B cell (primary cell): ENCODE data around the gene KRTAP5-1. TPM values are rescaled to one million over a fixed set of nuclear protein-coding genes. Genes with fewer than 3 reads are reported as not detected.
"Not testable (repeated sequence)": the region's sequence is repeated elsewhere in the genome, so short reads cannot be mapped to it uniquely, and the experiment has no call there.

Experiments
- ATAC-seq: fragments of 200-7000 bp; cut with Tn5 transposase; one replicate; pipeline ENCODE4 v1.10.0; 2021; ENCODE audit warnings: low read depth, mild to moderate bottlenecking, moderate number of reproducible peaks, moderate library complexity
- CTCF ChIA-PET: fragments of 350-600 bp; sonication (Branson Sonifier 250); formaldehyde crosslinking; loops from one replicate; lab custom pipeline; 2021; ENCODE audit warnings: antibody characterized with exemption, inconsistent platforms; lab: Charles Lee
- POLR2A ChIA-PET: fragments of 350-600 bp; sonication (Branson Sonifier 250); formaldehyde crosslinking; loops from one replicate; lab custom pipeline; 2021; ENCODE audit warnings: antibody characterized with exemption; lab: Charles Lee
- DNase-seq: peaks from one replicate; pipeline ENCODE4 v3.0.0; 2013
- H2AFZ ChIP-seq: 2 replicates; pipeline ENCODE4 v1.6.1; 2012; ENCODE audit warnings: mild to moderate bottlenecking, low read depth, low read length; ENCODE audit not compliant: insufficient read depth, poor library complexity, severe bottlenecking
- H3K27ac ChIP-seq, 2 donors: 1 replicate in 1 of 2; 2 replicates in 1 of 2; pipeline ENCODE4 v1.5.1; 2012 to 2013; ENCODE audit warnings: low read length in 2 of 2, mild to moderate bottlenecking in 2 of 2, moderate library complexity in 1 of 2
- H3K27me3 ChIP-seq, 4 experiments: fragments of 200-600 bp in 1 of 4; sonication (generic) in 1 of 4; replicated peaks in 1 of 4; 1 replicate in 2 of 4; 2 replicates in 2 of 4; pipeline versions ENCODE4 v1.6.1 to v1.7.0; 2013 to 2016; ENCODE audit warnings: low read length in 3 of 4, mild to moderate bottlenecking in 2 of 4, mixed read lengths in 1 of 4, moderate library complexity in 1 of 4; ENCODE audit not compliant: insufficient read depth in 4 of 4, control insufficient read depth in 3 of 4; ENCODE audit errors: control extremely low read depth in 1 of 4
- H3K36me3 ChIP-seq, 2 experiments: replicated peaks in 1 of 2; 1 replicate in 1 of 2; 2 replicates in 1 of 2; pipeline versions ENCODE4 v1.6.1 to v1.7.1; 2013; ENCODE audit warnings: low read length in 1 of 2; ENCODE audit not compliant: insufficient read depth in 2 of 2, control insufficient read depth in 1 of 2; ENCODE audit errors: control extremely low read depth in 1 of 2, extremely low read depth in 1 of 2
- H3K4me1 ChIP-seq, 2 donors: fragments of 200-600 bp in 1 of 2; sonication (generic) in 1 of 2; 1 replicate in 1 of 2; 2 replicates in 1 of 2; pipeline versions ENCODE4 v1.5.1 to v1.6.1; 2013 to 2017; ENCODE audit warnings: low read length in 2 of 2; ENCODE audit not compliant: control insufficient read depth in 2 of 2, insufficient read depth in 2 of 2
- H3K4me2 ChIP-seq: replicated peaks from 2 replicates; pipeline ENCODE3; 2012; ENCODE audit warnings: mild to moderate bottlenecking, low read depth, low read length; ENCODE audit not compliant: poor library complexity, severe bottlenecking
- H3K4me3 ChIP-seq, 5 experiments: fragments of 200-600 bp in 1 of 5; sonication (generic) in 1 of 5; 1 replicate in 3 of 5; 2 replicates in 2 of 5; pipeline versions ENCODE4 v1.5.1 to v1.7.0; 2011 to 2016; ENCODE audit warnings: low read length in 4 of 5, mild to moderate bottlenecking in 4 of 5, low read depth in 2 of 5, control low read depth in 1 of 5, moderate library complexity in 1 of 5; ENCODE audit not compliant: insufficient read depth in 1 of 5; ENCODE audit errors: control extremely low read depth in 1 of 5, extremely low read depth in 1 of 5
- H3K79me2 ChIP-seq: fragments of 200-600 bp; sonication (generic); one replicate; pipeline ENCODE4 v1.6.0; 2016; ENCODE audit warnings: low read length; ENCODE audit not compliant: control insufficient read depth, insufficient read depth
- H3K9ac ChIP-seq: fragments of 200-600 bp; sonication (generic); 2 replicates; pipeline ENCODE4 v1.6.1; 2017; ENCODE audit warnings: mild to moderate bottlenecking, low read length, moderate library complexity
- H3K9me3 ChIP-seq, 3 donors: one replicate each; pipeline versions ENCODE4 v1.6.1 to v1.7.1; 2013; ENCODE audit warnings: low read length in 2 of 3; ENCODE audit not compliant: control insufficient read depth in 2 of 3, insufficient read depth in 1 of 3; ENCODE audit errors: control extremely low read depth in 1 of 3
- H4K20me1 ChIP-seq: 2 replicates; pipeline ENCODE4 v1.6.0; 2012; ENCODE audit warnings: mild to moderate bottlenecking, low read length; ENCODE audit not compliant: insufficient read depth, control insufficient read depth, poor library complexity, severe bottlenecking
- H3K27ac Mint-ChIP-seq: one replicate; pipeline ENCODE4 v1.8.0; 2021; ENCODE audit warnings: mixed read lengths
- H3K27me3 Mint-ChIP-seq: one replicate; pipeline ENCODE4 v1.8.0; 2021; ENCODE audit warnings: mixed read lengths
- H3K4me1 Mint-ChIP-seq: one replicate; pipeline ENCODE4 v1.8.0; 2021; ENCODE audit warnings: mixed read lengths
- H3K4me3 Mint-ChIP-seq: one replicate; pipeline ENCODE4 v1.8.0; 2021; ENCODE audit warnings: mixed read lengths
- H3K9me3 Mint-ChIP-seq: one replicate; pipeline ENCODE4 v1.8.0; 2022; ENCODE audit warnings: mixed read lengths; ENCODE audit not compliant: insufficient read depth
- EZH2 ChIP-seq: IDR thresholded peaks from 2 replicates; pipeline ENCODE4 v1.6.1; 2012; ENCODE audit warnings: borderline replicate concordance, low read depth, mild to moderate bottlenecking, moderate library complexity, low read length; ENCODE audit not compliant: insufficient read depth, poor library complexity, severe bottlenecking
- WGBS: methylation state at CpG from one replicate; pipeline ENCODE4 v1.1.5; 2013; ENCODE audit warnings: missing lambda C conversion rate; ENCODE audit not compliant: insufficient coverage; 5-methylcytosine and 5-hydroxymethylcytosine counted together
- intact Hi-C: fragments of 100-400 bp; cut with micrococcal nuclease; formaldehyde crosslinking; loops from one replicate; pipeline ENCODE4 v1.10.0; 2022
- polyA plus RNA-seq: library from polyadenylated mRNA; depleted of rRNA; stranded (reverse); fragments of >200 nt; gene quantifications from 2 replicates; pipeline ENCODE4 v1.2.3, GENCODE V29; 2012
- total RNA-seq, 2 donors: library from RNA; stranded (reverse); fragments of 120-200 nt in 1 of 2; gene quantifications; 1 replicate in 1 of 2; 2 replicates in 1 of 2; pipeline versions ENCODE4 v1.2.3 to v1.2.4, GENCODE V29; 2013 to 2022
- TF ChIP-seq, protein P1 (sequence below): fragments of 200-600 bp; IDR thresholded peaks from one replicate; pipeline ENCODE4 v1.8.0; 2022; ENCODE audit warnings: antibody characterized with exemption, mild to moderate bottlenecking

KRTAP5-1 gene
- total and polyA plus RNA-seq, 2 donors (not counting 1 experiment from before 2014, with no cell fraction given) = not detected

DNA sequence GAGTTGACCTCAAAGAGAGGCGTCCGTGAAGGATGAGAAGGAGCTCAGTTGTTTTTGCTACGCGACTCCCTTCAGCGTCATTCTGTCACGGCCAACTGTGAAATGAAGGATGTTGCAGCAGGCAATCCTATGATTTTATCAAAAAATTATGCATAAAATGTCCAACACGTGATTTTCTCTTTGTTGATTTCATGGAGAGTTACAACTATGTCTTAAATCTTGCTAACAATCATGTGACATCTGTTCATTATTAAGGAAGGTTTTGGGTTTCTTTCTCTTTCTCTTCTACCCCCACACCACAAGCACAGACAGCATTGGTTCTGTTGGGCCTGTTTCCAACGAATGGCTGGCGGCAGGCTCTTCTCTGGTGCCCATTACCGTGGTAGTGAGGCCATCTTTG, 33.1 kb upstream of the KRTAP5-1 start:
- Histone ChIP-seq H4K20me1 (no peaks in the 10 kb centered on the region), H3K27ac (no peak overlapping the region), H3K79me2 (no peaks in the 10 kb centered on the region), H3K4me3 (no peak overlapping the region), H3K36me3 (no peaks in the 10 kb centered on the region), H3K4me2 (no peak overlapping the region), H3K9me3 (no peaks in the 10 kb centered on the region), H3K9ac (no peak overlapping the region), H3K4me1 (no peaks in the 10 kb centered on the region), H3K27me3 (no peaks in the 10 kb centered on the region), H2AFZ (no peak overlapping the region)
- DNase-seq (no peak), ATAC-seq (no peak)
- H3K27me3 Mint-ChIP-seq = peaks cover 44% of the 10 kb centered on the region
- H3K4me3 Mint-ChIP-seq = no peak overlapping the region
- peaks cover 5% of the 10 kb centered on the region for H3K4me1 Mint-ChIP-seq
- no peaks in the 10 kb centered on the region for H3K9me3 Mint-ChIP-seq
- ChIA-PET POLR2A (no interaction called here), CTCF (no interaction called here)
- intact Hi-C loops = no loop called here
- WGBS = 83% methylated on average over 5 of the region's 10 CpGs
- TF ChIP-seq, protein P1, sequence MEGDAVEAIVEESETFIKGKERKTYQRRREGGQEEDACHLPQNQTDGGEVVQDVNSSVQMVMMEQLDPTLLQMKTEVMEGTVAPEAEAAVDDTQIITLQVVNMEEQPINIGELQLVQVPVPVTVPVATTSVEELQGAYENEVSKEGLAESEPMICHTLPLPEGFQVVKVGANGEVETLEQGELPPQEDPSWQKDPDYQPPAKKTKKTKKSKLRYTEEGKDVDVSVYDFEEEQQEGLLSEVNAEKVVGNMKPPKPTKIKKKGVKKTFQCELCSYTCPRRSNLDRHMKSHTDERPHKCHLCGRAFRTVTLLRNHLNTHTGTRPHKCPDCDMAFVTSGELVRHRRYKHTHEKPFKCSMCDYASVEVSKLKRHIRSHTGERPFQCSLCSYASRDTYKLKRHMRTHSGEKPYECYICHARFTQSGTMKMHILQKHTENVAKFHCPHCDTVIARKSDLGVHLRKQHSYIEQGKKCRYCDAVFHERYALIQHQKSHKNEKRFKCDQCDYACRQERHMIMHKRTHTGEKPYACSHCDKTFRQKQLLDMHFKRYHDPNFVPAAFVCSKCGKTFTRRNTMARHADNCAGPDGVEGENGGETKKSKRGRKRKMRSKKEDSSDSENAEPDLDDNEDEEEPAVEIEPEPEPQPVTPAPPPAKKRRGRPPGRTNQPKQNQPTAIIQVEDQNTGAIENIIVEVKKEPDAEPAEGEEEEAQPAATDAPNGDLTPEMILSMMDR = no peak
- no peak for TF ChIP-seq EZH2
- H3K27ac Mint-ChIP-seq = no peak overlapping the region

DNA sequence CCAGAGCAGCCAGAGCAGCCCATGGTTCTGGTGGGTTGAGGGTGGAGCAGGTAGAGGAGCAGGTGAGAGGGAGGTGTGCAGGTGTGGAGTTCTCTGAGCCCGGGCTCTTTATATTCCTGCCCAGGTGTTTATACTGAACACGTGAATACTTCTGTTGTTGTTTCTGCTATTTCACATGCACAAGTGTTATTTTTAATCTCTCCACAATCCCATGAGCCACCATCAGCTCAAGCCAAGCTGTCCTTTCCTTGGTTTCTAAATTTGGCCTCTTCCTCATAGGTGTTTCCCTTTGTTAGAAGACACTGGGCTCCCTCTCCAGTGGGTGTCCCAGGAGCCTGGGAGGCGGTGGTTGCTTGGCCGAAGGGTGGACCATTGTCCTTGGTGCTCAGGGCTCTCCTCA, 23.3 kb upstream of the KRTAP5-1 start, which contains the start of gene KRTAP5-3:
KRTAP5-3 (minus strand) TSS at position 101 of the 400 bp plus-strand sequence; CDS start at position 23, 78 bp downstream.
- no peaks in the 10 kb centered on the region for H3K36me3 ChIP-seq
- no peaks in the 10 kb centered on the region for H3K79me2 ChIP-seq
- H2AFZ ChIP-seq = no peak within 1 kb of the TSS
- peaks cover 14% of the 10 kb centered on the region for H3K27me3 Mint-ChIP-seq
- DNase-seq (no peak), ATAC-seq (no peak)
- no peak within 1 kb of the TSS for H3K4me3 Mint-ChIP-seq
- no peak within 1 kb of the TSS for H3K9ac ChIP-seq
- no peak within 1 kb of the TSS for H3K4me3 ChIP-seq
- H3K4me1 Mint-ChIP-seq = peaks cover 9% of the 10 kb centered on the region
- H4K20me1 ChIP-seq = no peaks in the 10 kb centered on the region
- WGBS = no CpG with 5 or more reads among the region's 4 CpGs
- peaks cover 0 to 15% of the 10 kb centered on the region in 2 donors for H3K4me1 ChIP-seq
- peaks cover 0 to 3% (median 0%) of the 10 kb centered on the region in 3 donors for H3K9me3 ChIP-seq
- H3K27ac ChIP-seq = no peak within 1 kb of the TSS
- peaks cover 0 to 3% (median 0%) of the 10 kb centered on the region in 4 experiments for H3K27me3 ChIP-seq
- TF ChIP-seq, protein P1 = no peak
- no peak for TF ChIP-seq EZH2
- H3K4me2 ChIP-seq = no peak within 1 kb of the TSS
- ChIA-PET CTCF (no interaction called here), POLR2A (no interaction called here)
- intact Hi-C loops = no loop called here
- H3K27ac Mint-ChIP-seq = no peak within 1 kb of the TSS
- no peaks in the 10 kb centered on the region for H3K9me3 Mint-ChIP-seq

DNA sequence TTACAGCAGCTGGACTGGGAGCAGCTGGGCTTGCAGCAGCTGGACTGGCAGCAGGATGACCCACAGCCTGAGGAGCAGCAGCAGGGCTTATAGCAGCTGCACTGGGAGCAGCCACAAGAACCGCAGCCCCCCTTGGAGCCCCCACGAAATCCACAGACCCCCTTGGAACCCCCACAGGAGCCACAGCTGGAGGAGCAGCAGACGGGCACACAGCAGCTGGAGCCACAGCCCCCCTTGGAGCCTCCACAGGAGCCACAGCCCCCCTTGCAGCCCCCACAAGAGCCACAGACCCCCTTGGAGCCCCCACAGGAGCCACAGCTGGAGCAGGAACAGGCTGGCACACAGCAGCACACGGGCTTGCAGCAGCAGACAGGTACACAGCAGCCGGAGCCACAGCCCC, 22.8 kb upstream of the KRTAP5-1 start:
- H4K20me1 ChIP-seq, H3K79me2 ChIP-seq, H3K4me3 Mint-ChIP-seq, H2AFZ ChIP-seq, H3K9me3 Mint-ChIP-seq, H3K9me3 ChIP-seq, H3K27ac ChIP-seq, CTCF ChIA-PET, DNase-seq, H3K4me2 ChIP-seq, ATAC-seq, H3K27me3 ChIP-seq, H3K27ac Mint-ChIP-seq, H3K9ac ChIP-seq, H3K36me3 ChIP-seq, H3K4me3 ChIP-seq, H3K4me1 Mint-ChIP-seq, POLR2A ChIA-PET, intact Hi-C loops: not testable (repeated sequence)
- WGBS = 63% methylated on average over 3 of the region's 5 CpGs
- peaks cover 15% of the 10 kb centered on the region for H3K27me3 Mint-ChIP-seq
- H3K4me1 ChIP-seq = peaks cover 0 to 15% of the 10 kb centered on the region in 2 donors
